Parathyroid adenoma (tissue), 2 donors: ENCODE measurements around the gene PXK.

Experiments used
- H2AFZ ChIP-seq: fragments of 300-600 bp; sonication (generic); one replicate; pipeline ENCODE4 v1.7.0; 2017; ENCODE audit warnings: antibody characterized with exemption, mild to moderate bottlenecking
- H3K27ac ChIP-seq: fragments of 300-600 bp; sonication (generic); one replicate; pipeline ENCODE4 v1.7.0; 2017
- H3K27me3 ChIP-seq: fragments of 300-600 bp; sonication (generic); one replicate; pipeline ENCODE4 v1.7.0; 2017; ENCODE audit warnings: low read length; ENCODE audit not compliant: control insufficient read depth, insufficient read depth
- H3K36me3 ChIP-seq: fragments of 300-600 bp; sonication (generic); one replicate; pipeline ENCODE4 v1.7.0; 2017; ENCODE audit warnings: low read length; ENCODE audit not compliant: control insufficient read depth, insufficient read depth
- H3K4me1 ChIP-seq: fragments of 300-600 bp; sonication (generic); one replicate; pipeline ENCODE4 v1.7.0; 2017; ENCODE audit warnings: control low read depth
- H3K4me2 ChIP-seq: fragments of 300-600 bp; sonication (generic); one replicate; pipeline ENCODE4 v1.7.0; 2017; ENCODE audit warnings: low read length
- H3K4me3 ChIP-seq: fragments of 300-600 bp; sonication (generic); one replicate; pipeline ENCODE4 v1.7.0; 2017; ENCODE audit warnings: low read depth, low read length
- H3K79me2 ChIP-seq: fragments of 300-600 bp; sonication (generic); one replicate; pipeline ENCODE4 v1.7.0; 2017; ENCODE audit warnings: control low read depth
- H3K9ac ChIP-seq: fragments of 300-600 bp; sonication (generic); one replicate; pipeline ENCODE4 v1.7.0; 2017; ENCODE audit warnings: mild to moderate bottlenecking
- H3K9me3 ChIP-seq: fragments of 300-600 bp; sonication (generic); one replicate; pipeline ENCODE4 v1.7.0; 2017; ENCODE audit warnings: low read length; ENCODE audit not compliant: control insufficient read depth
- CTCF ChIP-seq: fragments of 300-600 bp; sonication (generic); IDR thresholded peaks from one replicate; pipeline ENCODE4 v1.7.0; 2017; ENCODE audit warnings: antibody characterized with exemption, mild to moderate bottlenecking
- donor health status: primary hyperparathyroidism.

PXK gene

GRCh38 chr3:58358092-58358491, 25.4 kb downstream of the PXK start:
- no peak overlapping the region for H2AFZ ChIP-seq
- peaks cover 83% of the 10 kb centered on the region for H3K79me2 ChIP-seq
- no peak overlapping the region for H3K4me2 ChIP-seq
- peaks cover 4% of the 10 kb centered on the region for H3K4me1 ChIP-seq
- H3K36me3 ChIP-seq = no peaks in the 10 kb centered on the region
- H3K27ac ChIP-seq = no peak overlapping the region
- no peaks in the 10 kb centered on the region for H3K9me3 ChIP-seq
- TF ChIP-seq CTCF = no peak
- H3K9ac ChIP-seq = no peak overlapping the region
- H3K27me3 ChIP-seq = no peaks in the 10 kb centered on the region
- H3K4me3 ChIP-seq = no peak overlapping the region

- H3K4me2 ChIP-seq = no peak overlapping the region
- no peaks in the 10 kb centered on the region for H3K27me3 ChIP-seq
- H3K27ac ChIP-seq = no peak overlapping the region
- no peak overlapping the region for H2AFZ ChIP-seq
- H3K9me3 ChIP-seq = no peaks in the 10 kb centered on the region
- peaks cover 4% of the 10 kb centered on the region for H3K4me1 ChIP-seq
- H3K9ac ChIP-seq = no peak overlapping the region
- peaks cover 81% of the 10 kb centered on the region for H3K79me2 ChIP-seq
- no peaks in the 10 kb centered on the region for H3K36me3 ChIP-seq
- no peak for TF ChIP-seq CTCF
- H3K4me3 ChIP-seq = no peak overlapping the region
These were observed 26.1 kb downstream of the PXK start for GRCh38 chr3:58358808-58359207.

GRCh38 chr3:58359621-58360020, 26.9 kb downstream of the PXK start:
- no peak overlapping the region for H3K27ac ChIP-seq
- H3K4me3 ChIP-seq = no peak overlapping the region
- peaks cover 4% of the 10 kb centered on the region for H3K4me1 ChIP-seq
- no peaks in the 10 kb centered on the region for H3K27me3 ChIP-seq
- no peaks in the 10 kb centered on the region for H3K9me3 ChIP-seq
- H3K9ac ChIP-seq = no peak overlapping the region
- H3K4me2 ChIP-seq = no peak overlapping the region
- peaks cover 83% of the 10 kb centered on the region for H3K79me2 ChIP-seq
- no peaks in the 10 kb centered on the region for H3K36me3 ChIP-seq
- H2AFZ ChIP-seq = no peak overlapping the region
- TF ChIP-seq CTCF = no peak

- Histone ChIP-seq H3K4me3 (no peak overlapping the region), H3K9me3 (no peaks in the 10 kb centered on the region), H3K4me1 (peaks cover 5% of the 10 kb centered on the region), H3K27ac (no peak overlapping the region), H2AFZ (no peak overlapping the region), H3K9ac (no peak overlapping the region), H3K79me2 (peaks cover 70% of the 10 kb centered on the region), H3K27me3 (no peaks in the 10 kb centered on the region), H3K36me3 (no peaks in the 10 kb centered on the region), H3K4me2 (no peak overlapping the region)
- no peak for TF ChIP-seq CTCF
These were observed 29.2 kb downstream of the PXK start for GRCh38 chr3:58361866-58362265.

DNA sequence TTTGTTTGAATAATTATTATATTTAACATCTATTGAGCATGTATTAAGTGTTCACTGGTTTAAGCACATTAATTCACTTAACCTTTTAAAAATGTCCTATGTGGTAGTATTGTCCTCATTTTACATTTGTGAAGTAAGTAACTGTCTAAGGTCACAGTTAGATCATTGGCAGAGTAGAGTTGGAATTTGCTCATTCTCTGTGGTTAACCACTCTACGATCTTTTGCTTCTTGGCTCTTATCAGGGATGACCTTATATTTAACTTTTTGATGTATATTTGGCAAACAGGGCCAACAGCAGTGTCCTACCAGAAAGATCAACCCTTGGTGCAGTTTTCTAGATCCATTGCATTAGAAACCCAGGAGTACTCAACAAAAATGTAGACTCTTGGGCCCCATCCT, 34.0 kb downstream of the PXK start:
- H3K4me3 ChIP-seq = no peak overlapping the region
- no peak overlapping the region for H2AFZ ChIP-seq

More for the DNA sequence above, 34.0 kb downstream of the PXK start:
- Histone ChIP-seq H3K27ac (no peak overlapping the region), H3K4me2 (no peak overlapping the region), H3K9me3 (no peaks in the 10 kb centered on the region), H3K9ac (no peak overlapping the region), H3K4me1 (peaks cover 11% of the 10 kb centered on the region), H3K27me3 (no peaks in the 10 kb centered on the region), H3K36me3 (no peaks in the 10 kb centered on the region), H3K79me2 (peaks cover 31% of the 10 kb centered on the region)
- TF ChIP-seq CTCF = no peak
